IPS-NIHi11 (cell line): ENCODE results near the gene CHRNA1.

Source experiments
- DNase-seq: peaks from one replicate; pipeline ENCODE4 v3.0.0; 2012; ENCODE audit warnings: mixed read lengths, low spot score

The CHRNA1 gene

DNA sequence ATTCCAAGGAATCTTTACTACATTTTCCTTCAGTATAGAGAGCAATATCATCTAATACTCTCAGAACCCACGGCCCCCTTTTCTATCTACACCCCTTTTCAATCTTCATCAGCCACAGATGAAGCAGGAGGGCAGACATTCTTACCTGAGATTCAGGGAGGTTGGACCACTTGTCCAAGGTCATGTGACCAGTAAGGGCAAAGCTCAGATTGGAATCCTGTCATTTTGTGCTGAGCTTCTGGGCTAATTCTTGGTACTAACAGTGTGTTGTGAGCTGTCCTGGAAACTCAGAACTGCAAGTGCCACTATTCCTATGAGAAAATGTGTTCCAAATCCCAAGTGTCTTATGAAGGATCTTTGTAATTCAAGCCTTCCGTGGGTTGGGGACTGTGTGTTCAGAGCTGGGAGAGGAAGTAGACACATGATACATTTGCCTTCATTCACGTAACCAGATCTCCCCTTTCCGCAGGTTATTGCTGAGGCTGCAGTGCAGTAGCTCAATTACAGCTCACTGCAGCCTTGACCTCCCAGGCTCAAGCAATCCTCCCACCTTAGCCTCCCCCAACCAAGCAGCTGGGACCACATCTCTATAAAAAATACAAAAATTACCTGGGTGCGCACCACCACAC lies 3.3 kb downstream of the CHRNA1 start:
- no peak for DNase-seq

DNA sequence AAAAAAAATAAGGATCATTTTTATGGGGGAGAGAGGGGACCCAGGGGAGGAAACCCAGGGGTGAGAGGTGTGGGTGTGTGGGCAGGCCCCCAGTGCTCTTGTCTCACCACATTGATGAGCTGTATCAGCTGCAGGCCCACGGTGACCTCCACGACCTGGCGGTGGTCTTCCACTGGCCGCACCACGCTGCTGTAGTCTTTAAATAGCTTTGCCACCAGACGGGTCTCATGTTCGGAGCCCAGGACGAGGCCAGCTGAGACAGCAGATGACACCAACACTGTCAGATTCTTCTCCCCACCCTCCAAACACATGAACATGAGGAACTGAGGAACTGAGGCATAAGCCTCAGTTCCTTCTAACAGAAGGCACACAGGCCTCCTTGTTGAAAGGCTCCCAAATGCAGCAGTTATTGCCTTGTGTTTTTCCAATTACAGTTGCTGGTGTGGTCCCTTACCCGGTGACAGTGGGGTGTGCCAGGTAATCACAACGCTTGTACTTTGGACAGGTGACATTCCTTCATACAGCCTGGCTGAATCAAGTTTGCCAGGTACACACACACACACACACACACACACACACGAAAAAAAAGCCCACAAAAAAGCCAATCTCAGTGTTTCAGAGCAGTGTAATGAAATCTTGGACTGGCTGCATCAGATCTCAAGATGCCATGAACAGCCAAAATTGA lies 4.7 kb downstream of the CHRNA1 start:
- DNase-seq = no peak

DNA sequence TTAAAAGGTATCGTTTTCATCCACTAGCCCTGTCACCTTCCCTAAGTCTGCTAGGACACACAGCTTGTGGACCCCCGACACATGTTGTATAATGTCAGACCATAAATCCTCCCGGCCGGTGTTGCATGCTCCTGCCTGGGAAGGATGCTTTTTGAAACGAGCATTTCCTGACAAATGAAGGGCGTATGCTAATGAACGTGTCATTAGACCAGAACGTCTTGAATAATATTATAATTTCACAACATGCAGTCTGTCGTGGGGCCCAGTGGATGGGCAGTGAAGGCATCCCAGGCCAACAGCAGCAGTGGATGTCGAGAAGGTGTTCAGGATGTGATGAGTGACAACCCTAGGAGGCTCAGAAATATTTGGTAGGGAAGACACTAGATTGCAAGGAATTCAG lies 7.5 kb downstream of the CHRNA1 start:
- DNase-seq = no peak

- DNase-seq = no peak
Observed at GRCh38 chr2:174753038-174753633, 11.1 kb downstream of the CHRNA1 start.

- DNase-seq = no peak
Observed at GRCh38 chr2:174752403-174753037, 11.8 kb downstream of the CHRNA1 start.

DNA sequence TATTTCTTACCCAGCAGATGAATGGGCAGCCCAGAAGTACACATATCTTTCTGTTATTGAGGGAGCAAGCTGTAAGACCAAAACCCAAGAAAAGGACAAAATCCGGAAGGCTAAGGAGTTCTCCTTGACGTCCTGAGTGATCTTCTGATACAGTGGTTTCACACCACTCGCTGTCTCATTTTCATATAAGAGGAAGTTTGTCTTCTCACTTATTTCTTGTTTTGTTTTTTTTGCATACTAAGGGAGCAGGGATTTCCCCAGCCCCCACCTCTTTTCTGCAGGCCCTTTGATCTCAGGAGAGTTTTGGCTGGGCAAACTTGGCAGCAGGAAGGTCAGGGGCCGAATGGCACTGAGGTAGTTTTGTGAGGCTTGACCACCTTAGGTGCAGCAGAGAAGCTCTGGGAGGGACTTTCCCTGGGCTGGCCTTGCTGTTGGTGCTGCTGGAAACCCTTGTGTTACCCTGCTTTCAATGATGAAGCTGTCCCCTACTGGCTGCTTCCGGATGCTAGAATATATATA lies 13.3 kb downstream of the CHRNA1 start:
- no peak for DNase-seq

- no peak for DNase-seq
Observed at GRCh38 chr2:174749793-174750192, 14.5 kb downstream of the CHRNA1 start.

GRCh38 chr2:174748948-174749347 lies 15.3 kb downstream of the CHRNA1 start:
- peak; percentile 83 for DNase-seq

- DNase-seq = no peak
Observed at GRCh38 chr2:174745142-174745541, 19.1 kb downstream of the CHRNA1 start.

DNA sequence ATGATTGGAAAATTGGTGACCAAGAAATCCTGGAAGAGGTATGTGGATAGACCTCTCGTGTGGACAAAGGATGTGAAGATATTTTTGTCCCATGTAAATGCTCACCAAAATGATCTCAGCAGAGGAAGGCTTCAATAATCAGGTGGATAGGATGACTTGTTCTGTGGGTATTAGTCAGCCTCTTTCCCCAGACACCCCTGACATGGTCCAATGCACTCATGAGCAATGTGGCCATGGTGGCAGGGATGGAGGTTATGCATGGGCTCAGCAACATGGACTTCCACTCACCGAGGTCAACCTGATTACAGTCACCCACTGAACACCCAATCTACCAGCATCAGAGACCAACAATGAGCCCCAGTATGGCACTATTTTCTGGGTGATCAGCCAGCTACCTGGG lies 20.2 kb downstream of the CHRNA1 start:
- no peak for DNase-seq

DNA sequence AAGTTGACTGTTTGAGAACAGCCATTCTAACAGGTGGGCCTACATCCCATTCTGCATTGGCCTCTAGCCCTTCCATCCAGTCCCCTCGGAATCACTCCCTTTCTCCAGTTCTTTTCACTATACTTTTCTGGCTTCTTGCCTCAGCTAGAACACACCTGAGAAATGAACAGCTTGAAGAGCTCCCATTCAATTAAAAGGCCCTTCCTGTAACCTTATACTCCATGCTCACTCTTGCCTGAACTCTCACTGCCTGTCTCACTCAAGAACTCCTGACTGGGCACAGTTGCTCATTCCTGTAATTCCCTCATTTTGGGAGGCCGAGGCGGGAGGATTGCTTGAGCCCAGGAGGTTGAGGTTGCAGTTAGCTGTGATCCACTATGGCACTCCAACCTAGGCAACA lies 23.6 kb downstream of the CHRNA1 start:
- DNase-seq = no peak

DNA sequence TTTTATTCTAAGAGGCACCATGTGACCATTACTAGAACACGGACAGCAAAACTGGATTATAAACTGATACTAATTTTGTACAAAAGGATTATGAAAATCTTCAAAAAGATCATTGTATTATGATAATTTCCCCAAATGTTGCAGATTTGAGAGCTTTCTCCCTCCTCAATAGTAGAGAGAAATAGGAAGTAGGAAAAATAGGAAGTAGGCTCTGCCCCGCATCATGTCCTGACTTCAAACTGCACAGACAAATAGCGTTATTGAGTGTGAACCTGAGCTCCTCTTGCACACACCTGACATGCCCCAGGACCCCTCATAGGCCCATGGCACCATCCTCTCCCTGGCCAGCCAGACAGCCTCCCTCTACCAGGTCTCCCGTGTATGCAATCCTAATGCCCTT lies 25.4 kb downstream of the CHRNA1 start:
- DNase-seq = no peak

GRCh38 chr2:174731546-174731945 lies 32.7 kb downstream of the CHRNA1 start:
- no peak for DNase-seq

DNA sequence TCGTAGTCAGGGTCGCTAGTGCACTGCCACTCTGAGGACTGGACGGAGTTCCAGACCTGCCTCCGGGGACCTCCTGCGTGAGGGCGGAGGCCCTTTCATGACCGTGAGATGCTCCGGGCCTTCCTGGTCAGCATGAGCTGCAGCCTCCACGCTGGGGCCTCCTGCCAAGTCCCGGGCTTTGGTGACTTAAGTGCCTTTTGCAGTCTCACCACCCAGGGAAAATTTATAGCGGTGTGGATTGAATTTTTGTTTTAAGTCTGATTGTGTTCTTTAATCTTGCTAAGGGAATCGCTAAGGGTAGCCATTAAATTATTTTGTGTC lies 33.6 kb downstream of the CHRNA1 start:
- DNase-seq = peak; percentile 35

- peak; percentile 82 for DNase-seq
Observed at GRCh38 chr2:174729797-174730697, 34.2 kb downstream of the CHRNA1 start.

DNA sequence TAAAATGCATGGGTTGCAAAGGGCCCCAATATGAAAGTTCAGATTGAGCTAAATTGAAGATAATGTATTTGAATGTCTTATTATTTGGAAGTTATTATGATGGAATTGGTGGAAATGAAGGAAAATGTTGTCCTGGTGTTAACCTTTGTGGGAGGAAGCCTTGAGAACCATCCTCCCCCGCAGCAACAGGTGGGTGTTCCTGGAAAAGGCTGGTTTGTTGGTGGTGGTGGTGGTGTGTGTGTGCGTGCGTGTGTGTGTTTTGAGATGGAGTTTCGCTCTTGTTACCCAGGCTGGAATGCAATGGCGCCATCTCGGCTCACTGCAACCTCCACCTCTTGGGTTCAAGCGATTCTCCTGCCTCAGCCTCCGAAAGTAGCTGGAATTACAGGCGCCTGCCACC lies 36.2 kb downstream of the CHRNA1 start:
- no peak for DNase-seq

GRCh38 chr2:174726212-174726611 lies 38.1 kb downstream of the CHRNA1 start:
- DNase-seq = no peak

GRCh38 chr2:174722942-174723592 lies 41.2 kb downstream of the CHRNA1 start:
- no peak for DNase-seq

DNA sequence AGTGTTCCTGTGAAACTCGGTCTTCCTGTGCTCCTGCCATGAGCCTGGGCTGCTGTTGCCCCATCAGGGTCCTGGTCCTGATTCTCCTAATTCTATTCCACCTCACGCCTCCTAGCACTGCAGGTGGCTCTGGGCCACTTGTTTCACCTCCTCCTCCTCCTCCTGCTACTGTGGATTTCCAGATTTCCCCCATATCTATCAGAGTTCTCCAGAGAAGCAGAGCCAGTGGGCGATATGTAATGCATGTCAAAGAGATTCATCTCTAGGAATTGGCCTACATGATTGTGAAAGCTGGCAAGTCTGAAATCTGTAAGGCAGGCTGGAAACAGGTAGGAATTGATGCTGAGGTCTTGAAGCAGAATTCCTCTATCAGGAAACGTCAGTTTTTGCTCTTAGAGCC lies 45.3 kb downstream of the CHRNA1 start:
- no peak for DNase-seq

DNA sequence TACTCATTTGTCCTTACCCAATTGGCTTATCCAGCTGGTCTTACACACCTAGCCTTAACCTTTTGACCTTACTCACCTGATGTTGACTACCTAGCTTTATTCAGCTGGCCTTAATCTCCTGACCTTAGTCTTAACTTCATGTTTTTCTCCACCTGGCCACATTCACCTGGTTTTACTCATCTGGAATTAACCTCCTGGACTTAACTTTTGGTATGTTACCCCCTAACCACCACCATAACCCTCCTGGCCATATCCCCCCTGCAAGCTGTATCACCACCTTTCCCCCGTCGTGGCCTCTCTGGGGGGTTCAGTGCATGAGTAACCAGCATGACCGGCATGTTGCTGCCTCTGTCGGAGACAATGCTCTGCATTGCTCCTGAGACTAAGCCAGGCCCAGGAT lies 45.7 kb downstream of the CHRNA1 start:
- DNase-seq = no peak

GRCh38 chr2:174717916-174718315 lies 46.4 kb downstream of the CHRNA1 start:
- no peak for DNase-seq

DNA sequence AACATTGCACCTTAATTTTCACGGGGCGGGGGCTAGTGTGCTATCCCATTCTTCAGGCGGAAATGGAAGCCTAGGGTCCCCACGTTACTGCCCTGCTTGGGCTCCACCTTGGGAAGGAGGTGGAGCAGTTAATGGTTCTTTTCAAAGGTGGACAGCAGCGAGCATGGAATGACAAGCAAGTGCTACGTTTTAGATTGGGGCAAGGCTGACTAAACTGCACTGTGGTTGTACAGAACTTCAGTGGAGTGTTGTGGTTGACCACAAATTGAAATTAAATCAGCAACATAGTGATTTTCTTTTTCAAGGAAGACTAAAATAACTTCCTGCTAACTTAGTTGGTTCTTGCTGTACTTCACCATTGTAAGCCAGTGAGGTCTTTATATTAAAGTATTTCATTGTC lies 47.0 kb downstream of the CHRNA1 start:
- no peak for DNase-seq
